ENCODE results near the gene TUFM.

GRCh38 chr16:28830531-28830930, 15.6 kb downstream of the TUFM start:
- TF ChIP-seq CTCF (conservative IDR thresholded peaks at IDR 0.05) = no peak
- no peak for TF ChIP-seq EZH2 (IDR thresholded peaks at IDR 0.05; ENCODE audit: low read depth)

Measured in PC-9 (cell line).